Omental fat pad (tissue), 4 donors: ENCODE measurements around the gene CTAG2. TPM values are rescaled to one million over a fixed set of nuclear protein-coding genes. Genes with fewer than 3 reads are reported as not detected.
"Not testable (repeated sequence)": the region's sequence is repeated elsewhere in the genome, so short reads cannot be mapped to it uniquely, and the experiment has no call there.

ENCODE experiments used
- ATAC-seq: fragments of 150-250 bp; one replicate; pipeline ENCODE4 v1.9.1; 2016; ENCODE audit warnings: mild to moderate bottlenecking, moderate library complexity; ENCODE audit not compliant: low FRiP score
- DNase-seq: peaks from one replicate; pipeline ENCODE4 v3.0.0-alpha.2; 2019; ENCODE audit warnings: low spot score
- total RNA-seq, 4 donors: library from RNA; depleted of rRNA; stranded (reverse); fragments of >200 nt; gene quantifications; one replicate each; pipeline ENCODE4 v1.1.0, GENCODE V29; 2016
- TF ChIP-seq, protein P1 (sequence below), 3 donors: fragments of 450-650 bp; IDR thresholded peaks; one replicate each; pipeline ENCODE4 v1.5.1; 2016 to 2017; ENCODE audit warnings: antibody characterized with exemption in 3 of 3, mild to moderate bottlenecking in 3 of 3, moderate library complexity in 2 of 3

Gene CTAG2
- total RNA-seq, 4 donors from 2014 or later, result not detected

DNA sequence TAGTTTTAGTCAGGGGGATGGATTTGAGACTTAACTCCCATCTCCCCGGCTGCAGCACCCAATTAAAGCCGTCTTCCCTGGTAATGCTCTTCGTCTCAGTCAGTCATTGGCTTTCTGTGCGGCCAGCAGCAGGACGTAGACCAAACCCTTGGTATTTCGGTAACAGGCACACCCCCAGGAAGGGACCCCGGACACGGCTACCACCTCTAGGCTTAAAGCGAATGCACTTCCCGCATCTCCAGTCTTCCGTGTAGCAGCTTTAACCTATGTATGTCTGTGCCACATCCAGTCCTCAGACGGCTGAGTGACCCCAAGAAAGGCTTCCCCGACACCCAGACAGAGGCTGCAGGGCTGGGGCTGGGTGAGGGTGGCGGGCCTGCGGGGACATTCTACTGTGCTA, 1.5 kb upstream of the CTAG2 start:
- TF ChIP-seq, protein P1, sequence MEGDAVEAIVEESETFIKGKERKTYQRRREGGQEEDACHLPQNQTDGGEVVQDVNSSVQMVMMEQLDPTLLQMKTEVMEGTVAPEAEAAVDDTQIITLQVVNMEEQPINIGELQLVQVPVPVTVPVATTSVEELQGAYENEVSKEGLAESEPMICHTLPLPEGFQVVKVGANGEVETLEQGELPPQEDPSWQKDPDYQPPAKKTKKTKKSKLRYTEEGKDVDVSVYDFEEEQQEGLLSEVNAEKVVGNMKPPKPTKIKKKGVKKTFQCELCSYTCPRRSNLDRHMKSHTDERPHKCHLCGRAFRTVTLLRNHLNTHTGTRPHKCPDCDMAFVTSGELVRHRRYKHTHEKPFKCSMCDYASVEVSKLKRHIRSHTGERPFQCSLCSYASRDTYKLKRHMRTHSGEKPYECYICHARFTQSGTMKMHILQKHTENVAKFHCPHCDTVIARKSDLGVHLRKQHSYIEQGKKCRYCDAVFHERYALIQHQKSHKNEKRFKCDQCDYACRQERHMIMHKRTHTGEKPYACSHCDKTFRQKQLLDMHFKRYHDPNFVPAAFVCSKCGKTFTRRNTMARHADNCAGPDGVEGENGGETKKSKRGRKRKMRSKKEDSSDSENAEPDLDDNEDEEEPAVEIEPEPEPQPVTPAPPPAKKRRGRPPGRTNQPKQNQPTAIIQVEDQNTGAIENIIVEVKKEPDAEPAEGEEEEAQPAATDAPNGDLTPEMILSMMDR (IDR thresholded peaks at IDR 0.05), result no peak
- DNase-seq, result no peak
- ATAC-seq, result no peak

DNA sequence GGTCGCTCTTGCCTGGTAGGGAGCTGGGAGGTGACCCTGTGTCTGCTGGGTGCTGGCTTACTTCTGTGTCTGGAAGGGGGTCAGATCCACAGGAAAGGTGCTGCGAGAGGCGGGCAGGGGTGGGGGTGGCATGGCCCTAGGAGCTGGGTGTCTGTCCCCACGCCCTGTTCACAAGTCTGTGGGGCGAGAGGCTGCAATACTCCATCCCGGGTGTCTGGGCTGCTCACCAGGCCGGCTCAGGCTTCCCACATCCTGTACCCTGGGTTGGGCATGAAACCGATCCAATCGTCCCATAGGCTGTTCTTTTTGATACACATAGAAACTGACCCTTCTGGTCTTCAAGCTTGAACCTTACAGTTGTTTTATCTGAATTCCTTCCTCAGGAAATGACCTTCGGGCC, 993 bp upstream of the CTAG2 start:
- DNase-seq, result no peak
- TF ChIP-seq, protein P1 (IDR thresholded peaks at IDR 0.05), result no peak
- no peak for ATAC-seq

DNA sequence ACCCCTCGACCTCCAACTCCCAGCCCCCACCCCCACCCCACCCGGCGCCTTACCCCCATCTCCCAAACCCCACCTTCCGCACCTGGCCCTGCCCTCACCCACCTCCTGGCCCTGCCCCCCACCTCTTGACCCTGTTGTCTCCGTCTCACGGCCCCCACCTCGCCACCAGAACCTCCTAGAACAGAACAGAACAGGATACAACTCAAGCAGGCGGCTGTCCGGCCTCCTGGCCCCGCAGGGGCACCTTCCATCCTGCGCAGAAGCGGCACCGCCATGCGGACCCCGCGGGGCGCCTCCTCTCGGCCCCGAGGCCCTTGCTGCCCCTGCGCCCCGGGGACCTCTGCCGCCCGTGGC, 354 bp downstream of the CTAG2 start:
- DNase-seq (no peak), ATAC-seq (no peak)
- TF ChIP-seq, protein P1 (IDR thresholded peaks at IDR 0.05), result no peak

DNA sequence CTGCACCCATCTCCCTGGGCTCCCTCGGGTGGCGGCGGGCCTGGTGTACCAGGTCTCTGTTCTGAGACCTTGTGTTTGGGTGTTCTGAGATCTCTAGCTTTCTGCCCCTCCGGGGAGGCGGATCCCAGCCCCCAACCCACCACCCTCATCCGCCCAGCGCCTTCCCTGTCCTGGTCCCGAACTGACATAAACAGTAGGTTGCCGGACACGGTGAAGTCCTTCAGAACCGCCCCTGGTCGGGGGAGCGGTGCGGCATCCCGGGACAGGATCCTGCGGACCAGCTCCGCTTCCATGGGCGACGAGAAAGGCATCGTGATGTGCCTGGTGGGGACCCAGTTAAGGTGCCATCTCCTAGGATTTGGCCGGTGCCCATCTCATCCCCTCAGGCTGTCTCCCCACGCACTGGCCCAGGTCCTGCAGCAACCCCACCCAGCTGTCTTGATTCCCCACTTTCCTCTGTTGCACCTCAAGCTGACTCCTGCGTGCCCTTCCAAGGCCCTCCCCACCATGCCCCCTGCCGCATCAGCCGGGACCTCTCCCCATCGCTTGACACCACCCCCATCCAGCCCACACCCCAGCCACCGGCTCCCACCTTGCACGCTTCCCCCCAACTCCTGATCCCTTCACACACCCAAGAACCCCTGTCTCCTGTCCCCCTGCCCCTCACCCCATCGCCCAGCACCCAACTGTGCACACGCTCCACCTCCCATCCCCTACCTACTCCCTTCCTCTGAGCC, 900 bp downstream of the CTAG2 start:
- DNase-seq (no peak), ATAC-seq (no peak)
- TF ChIP-seq, protein P1 (IDR thresholded peaks at IDR 0.05), result no peak

- DNase-seq, result no peak
- TF ChIP-seq, protein P1 (IDR thresholded peaks at IDR 0.05), result no peak
- ATAC-seq, result no peak
These were observed 3.2 kb downstream of the CTAG2 start for GRCh38 chrX:154650221-154650510.

DNA sequence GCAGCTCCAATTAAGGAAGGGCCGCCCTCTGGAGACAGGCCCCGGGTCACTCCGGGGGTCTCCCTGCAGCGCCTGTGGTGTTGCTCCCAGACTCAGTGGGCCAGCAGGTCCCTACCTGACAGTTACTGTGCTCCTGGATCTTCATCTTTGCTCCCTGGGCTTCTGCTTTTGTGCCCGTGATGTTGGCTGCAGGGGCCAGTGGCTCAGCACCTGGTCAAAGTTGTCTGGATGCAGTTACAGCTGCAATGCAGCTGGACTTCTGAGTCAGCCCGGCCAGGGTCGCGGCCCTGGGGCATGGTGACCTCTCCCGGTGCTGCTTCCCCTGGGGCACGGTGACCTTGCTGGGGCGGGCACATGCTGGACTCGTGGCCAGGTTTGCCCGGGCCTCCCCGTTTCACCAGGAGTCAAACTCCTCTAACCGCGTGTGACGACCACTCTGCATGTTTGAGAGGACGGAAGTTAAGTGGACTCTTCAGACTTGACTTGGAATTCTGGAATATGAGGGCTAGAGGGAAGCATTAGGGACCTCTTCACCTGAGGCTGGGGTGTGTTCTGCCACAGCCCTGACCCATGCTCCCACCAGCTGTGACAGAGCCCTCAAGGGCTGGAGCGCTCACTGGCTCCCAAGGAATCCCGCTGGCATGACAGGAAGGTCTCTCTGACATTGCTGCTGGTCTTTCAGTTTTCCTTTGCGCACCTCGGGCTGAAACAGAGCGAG, 3.7 kb downstream of the CTAG2 start:
- DNase-seq, result no peak
- ATAC-seq, result no peak
- TF ChIP-seq, protein P1 (IDR thresholded peaks at IDR 0.05), result no peak

GRCh38 chrX:154648931-154649330, 4.4 kb downstream of the CTAG2 start:
- ATAC-seq (no peak), DNase-seq (no peak)
- TF ChIP-seq, protein P1 (IDR thresholded peaks at IDR 0.05), result no peak

DNA sequence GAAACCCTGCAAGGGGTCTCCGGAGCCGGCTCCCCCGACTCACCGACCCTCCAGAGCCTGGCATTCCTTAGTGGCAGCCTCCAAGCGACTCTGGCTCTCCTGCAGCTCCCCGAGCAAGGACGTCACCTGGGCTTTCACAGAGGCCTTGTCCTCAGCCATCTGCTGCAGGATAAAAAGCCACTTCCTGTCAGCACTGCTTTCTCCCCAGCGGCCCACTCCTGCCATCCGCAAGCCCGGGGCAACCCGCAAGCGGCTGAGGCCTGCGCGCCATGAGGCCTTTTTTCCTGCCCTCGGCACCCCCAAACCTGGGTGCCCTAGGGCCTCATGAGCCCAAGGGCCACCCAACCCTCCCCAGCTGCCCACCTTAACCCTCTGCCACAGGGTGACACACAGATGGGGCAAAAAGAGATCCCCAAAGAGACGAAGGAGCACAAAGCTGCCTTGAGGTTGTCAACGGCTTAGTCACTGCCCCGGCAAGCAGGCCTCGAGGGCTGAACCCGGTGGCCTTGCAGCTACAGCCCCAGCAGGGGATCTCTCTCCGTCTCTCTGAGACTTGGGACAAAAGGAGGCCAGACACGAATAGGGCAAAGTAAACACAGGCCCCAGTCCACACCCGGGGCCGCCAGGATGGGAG, 7.5 kb downstream of the CTAG2 start:
- not testable (repeated sequence) for DNase-seq, ATAC-seq

GRCh38 chrX:154643708-154644107, 9.7 kb downstream of the CTAG2 start:
- DNase-seq, ATAC-seq: not testable (repeated sequence)

DNA sequence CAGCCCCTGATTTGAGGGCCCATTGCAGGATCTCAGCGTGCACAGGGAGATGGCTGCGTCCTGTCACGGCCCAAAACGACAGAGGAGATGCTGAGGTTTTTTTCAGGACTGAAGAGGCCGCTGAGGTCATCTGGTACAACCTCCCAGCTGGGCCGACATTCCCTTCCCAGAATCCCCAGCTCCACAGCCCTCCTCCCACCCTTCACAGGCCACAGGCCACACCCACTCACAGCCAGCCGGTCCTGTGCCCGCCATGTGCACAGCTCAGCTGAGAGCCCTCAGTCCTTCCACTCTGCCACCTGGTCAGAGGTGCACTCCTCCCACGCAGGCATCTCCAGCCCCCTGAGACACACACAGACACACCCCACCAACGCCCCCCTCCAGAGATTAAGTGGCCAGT, 11.6 kb downstream of the CTAG2 start:
- not testable (repeated sequence) for DNase-seq, ATAC-seq
